Duodenal mucosa (tissue), 2 donors: ENCODE measurements around the gene PRKACB.
"Not testable (repeated sequence)": the region's sequence is repeated elsewhere in the genome, so short reads cannot be mapped to it uniquely, and the experiment has no call there.

Experiments used
- H3K27ac ChIP-seq: one replicate; pipeline ENCODE4 v1.7.0; 2013; ENCODE audit warnings: low read depth, low read length
- H3K27me3 ChIP-seq, 2 donors: one replicate each; pipeline ENCODE4 v1.7.0; 2013; ENCODE audit warnings: low read length in 2 of 2, control low read depth in 1 of 2; ENCODE audit not compliant: insufficient read depth in 2 of 2, control insufficient read depth in 1 of 2
- H3K36me3 ChIP-seq, 2 donors: one replicate each; pipeline ENCODE4 v1.7.0; 2013; ENCODE audit warnings: low read length in 2 of 2, control low read depth in 1 of 2; ENCODE audit not compliant: insufficient read depth in 2 of 2, control insufficient read depth in 1 of 2
- H3K4me1 ChIP-seq, 2 donors: one replicate each; pipeline ENCODE4 v1.7.0; 2013; ENCODE audit warnings: low read length in 2 of 2, control low read depth in 1 of 2; ENCODE audit not compliant: insufficient read depth in 2 of 2, control insufficient read depth in 1 of 2
- H3K4me3 ChIP-seq, 2 donors: one replicate each; pipeline ENCODE4 v1.7.0; 2013; ENCODE audit warnings: low read length in 2 of 2, low read depth in 1 of 2
- H3K9ac ChIP-seq, 2 donors: one replicate each; pipeline ENCODE4 v1.7.0; 2013; ENCODE audit warnings: low read length in 2 of 2, low read depth in 1 of 2
- H3K9me3 ChIP-seq, 2 donors: one replicate each; pipeline ENCODE4 v1.7.0; 2013; ENCODE audit warnings: low read length in 2 of 2, control low read depth in 1 of 2; ENCODE audit not compliant: control insufficient read depth in 1 of 2

Gene PRKACB

GRCh38 chr1:84208935-84209334 is 64.9 kb downstream of the PRKACB start:
- Histone ChIP-seq H3K27ac (no peak overlapping the region), H3K9me3 (no peaks in the 10 kb centered on the region), H3K36me3 (no peaks in the 10 kb centered on the region), H3K4me1 (no peaks in the 10 kb centered on the region), H3K27me3 (no peaks in the 10 kb centered on the region), H3K4me3 (no peak overlapping the region), H3K9ac (no peak overlapping the region)

DNA sequence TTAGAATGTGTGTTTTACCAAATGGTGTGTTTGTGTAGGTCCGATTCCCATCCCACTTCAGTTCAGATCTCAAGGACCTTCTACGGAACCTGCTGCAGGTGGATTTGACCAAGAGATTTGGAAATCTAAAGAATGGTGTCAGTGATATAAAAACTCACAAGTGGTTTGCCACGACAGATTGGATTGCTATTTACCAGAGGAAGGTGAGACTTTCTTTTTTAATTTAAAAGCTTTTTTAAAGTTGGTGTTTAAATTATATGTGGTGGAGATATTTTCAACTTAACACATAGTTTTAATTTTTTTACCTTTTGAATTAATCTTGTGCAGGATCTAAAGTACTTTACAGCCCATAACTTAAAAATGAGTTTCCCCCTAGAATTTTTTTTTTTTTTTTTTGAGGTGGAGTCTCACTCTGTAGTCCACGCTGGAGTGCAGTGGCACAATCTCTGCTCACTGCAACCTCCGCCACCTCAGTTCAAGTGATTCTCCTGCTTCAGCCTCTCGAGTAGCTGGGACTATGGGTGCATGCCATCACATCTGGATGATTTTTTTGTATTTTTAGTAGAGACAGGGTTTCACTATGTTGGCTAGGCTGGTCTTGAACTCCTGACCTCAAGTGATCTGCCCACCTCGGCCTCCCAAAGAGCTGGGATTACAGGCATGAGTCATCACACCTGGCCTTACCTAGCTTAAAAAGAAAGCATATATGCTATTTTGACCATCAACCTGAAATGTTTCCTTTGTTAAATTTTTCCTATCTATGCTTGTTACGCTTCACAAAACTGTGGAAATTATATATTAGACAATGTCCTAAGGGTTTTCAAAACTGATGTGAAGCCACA is 70.3 kb downstream of the PRKACB start:
- Histone ChIP-seq H3K9ac (no peak overlapping the region), H3K36me3 (no peaks in the 10 kb centered on the region), H3K4me3 (no peak overlapping the region), H3K27me3 (no peaks in the 10 kb centered on the region), H3K27ac (no peak overlapping the region), H3K4me1 (no peaks in the 10 kb centered on the region), H3K9me3 (peaks cover 0 to under 1% of the 10 kb centered on the region in 2 donors)

DNA sequence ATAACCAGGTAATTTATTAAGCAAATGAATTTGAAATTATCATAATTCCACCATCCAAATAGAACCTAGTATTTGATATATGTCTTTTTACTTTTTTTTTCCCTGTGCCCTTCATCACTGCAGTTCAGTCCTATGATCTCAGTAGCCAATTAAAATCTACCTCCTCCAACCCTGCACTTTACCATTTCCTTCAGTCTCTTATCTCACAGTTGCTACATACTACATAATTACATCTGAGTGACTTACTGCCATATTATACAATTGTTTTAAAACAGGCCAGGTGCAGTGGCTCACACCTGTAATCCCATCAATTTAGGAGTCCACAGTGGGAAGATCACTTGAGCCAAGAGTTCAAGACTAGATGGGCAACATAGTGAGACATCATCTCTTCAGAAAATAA is 73.2 kb downstream of the PRKACB start:
- peaks cover 0 to 4% of the 10 kb centered on the region in 2 donors for H3K9me3 ChIP-seq
- H3K27me3 ChIP-seq: no peaks in the 10 kb centered on the region
- H3K4me3 ChIP-seq: no peak overlapping the region
- no peaks in the 10 kb centered on the region for H3K4me1 ChIP-seq
- H3K9ac ChIP-seq: no peak overlapping the region
- H3K36me3 ChIP-seq: no peaks in the 10 kb centered on the region
- no peak overlapping the region for H3K27ac ChIP-seq

GRCh38 chr1:84223751-84224432 is 79.8 kb downstream of the PRKACB start:
- Histone ChIP-seq H3K4me3 (no peak overlapping the region), H3K27ac (no peak overlapping the region), H3K9me3 (peaks cover 0 to 4% of the 10 kb centered on the region in 2 donors), H3K9ac (no peak overlapping the region), H3K27me3 (no peaks in the 10 kb centered on the region), H3K36me3 (no peaks in the 10 kb centered on the region), H3K4me1 (no peaks in the 10 kb centered on the region)

- H3K4me1 ChIP-seq: no peaks in the 10 kb centered on the region
- H3K27me3 ChIP-seq: no peaks in the 10 kb centered on the region
- H3K9me3 ChIP-seq: no peaks in the 10 kb centered on the region
- no peaks in the 10 kb centered on the region for H3K36me3 ChIP-seq
- H3K9ac ChIP-seq: no peak overlapping the region
- H3K4me3 ChIP-seq: no peak overlapping the region
- no peak overlapping the region for H3K27ac ChIP-seq
Measured at GRCh38 chr1:84224905-84225304, 80.8 kb downstream of the PRKACB start.

DNA sequence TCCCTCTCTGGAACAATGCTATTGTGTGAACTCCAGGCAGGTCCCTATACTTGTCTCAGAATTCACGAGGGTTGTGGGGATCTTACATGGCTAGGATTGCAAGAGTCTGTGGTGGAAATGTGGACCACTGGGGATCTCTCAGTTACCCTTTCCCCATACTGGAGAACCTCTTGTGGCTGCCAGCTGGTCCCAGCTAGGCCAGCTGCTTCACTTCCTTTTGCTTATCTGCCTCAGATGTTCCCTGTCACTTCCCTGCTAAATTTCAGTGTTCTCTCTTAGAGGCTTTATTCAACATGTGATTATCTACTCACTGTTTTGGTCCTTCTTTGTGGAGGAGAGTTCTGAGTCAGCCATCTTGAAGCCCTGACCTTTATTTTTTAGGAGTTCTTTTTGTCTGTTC is 81.6 kb downstream of the PRKACB start:
- no peak overlapping the region for H3K9ac ChIP-seq

GRCh38 chr1:84232676-84233075 is 88.6 kb downstream of the PRKACB start:
- H3K4me1 ChIP-seq, H3K27ac ChIP-seq, H3K9ac ChIP-seq, H3K9me3 ChIP-seq, H3K27me3 ChIP-seq, H3K4me3 ChIP-seq, H3K36me3 ChIP-seq: not testable (repeated sequence)

More for the DNA sequence above, 81.6 kb downstream of the PRKACB start:
- H3K27ac ChIP-seq: no peak overlapping the region
- H3K36me3 ChIP-seq: no peaks in the 10 kb centered on the region
- H3K27me3 ChIP-seq: no peaks in the 10 kb centered on the region
- no peaks in the 10 kb centered on the region for H3K9me3 ChIP-seq
- H3K4me3 ChIP-seq: no peak overlapping the region
- no peaks in the 10 kb centered on the region for H3K4me1 ChIP-seq

GRCh38 chr1:84236256-84236655 is 92.2 kb downstream of the PRKACB start:
- peaks cover 3 to 4% of the 10 kb centered on the region in 2 donors for H3K36me3 ChIP-seq
- no peaks in the 10 kb centered on the region for H3K9me3 ChIP-seq
- H3K4me1 ChIP-seq: no peaks in the 10 kb centered on the region
- no peaks in the 10 kb centered on the region for H3K27me3 ChIP-seq
- H3K4me3 ChIP-seq: no peak overlapping the region
- H3K27ac ChIP-seq: no peak overlapping the region
- H3K9ac ChIP-seq: no peak overlapping the region

DNA sequence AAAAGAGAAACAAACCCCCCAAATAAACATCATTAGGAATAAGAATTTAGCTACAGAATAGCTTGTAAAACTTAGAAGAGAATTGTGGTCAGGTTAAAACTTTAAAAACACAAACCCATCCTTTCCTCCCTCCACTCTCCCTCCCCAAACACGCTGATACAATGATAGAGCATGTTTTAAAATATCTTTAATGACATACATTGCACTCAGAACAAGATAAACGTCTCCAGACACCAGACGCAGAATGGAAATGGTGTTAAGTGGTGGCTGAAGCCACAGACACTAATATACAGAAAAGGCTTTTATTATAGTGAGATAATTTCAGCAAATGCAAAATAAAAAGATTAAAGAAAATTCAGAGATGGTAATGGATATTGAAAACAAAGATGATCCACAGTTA is 98.6 kb downstream of the PRKACB start:
- H3K36me3 ChIP-seq: peaks cover 0 to 3% of the 10 kb centered on the region in 2 donors
- H3K9me3 ChIP-seq: no peaks in the 10 kb centered on the region
- no peak overlapping the region for H3K9ac ChIP-seq
- peaks cover 0 to 7% of the 10 kb centered on the region in 2 donors for H3K4me1 ChIP-seq
- H3K27ac ChIP-seq: no peak overlapping the region
- H3K27me3 ChIP-seq: no peaks in the 10 kb centered on the region
- H3K4me3 ChIP-seq: no peak overlapping the region

DNA sequence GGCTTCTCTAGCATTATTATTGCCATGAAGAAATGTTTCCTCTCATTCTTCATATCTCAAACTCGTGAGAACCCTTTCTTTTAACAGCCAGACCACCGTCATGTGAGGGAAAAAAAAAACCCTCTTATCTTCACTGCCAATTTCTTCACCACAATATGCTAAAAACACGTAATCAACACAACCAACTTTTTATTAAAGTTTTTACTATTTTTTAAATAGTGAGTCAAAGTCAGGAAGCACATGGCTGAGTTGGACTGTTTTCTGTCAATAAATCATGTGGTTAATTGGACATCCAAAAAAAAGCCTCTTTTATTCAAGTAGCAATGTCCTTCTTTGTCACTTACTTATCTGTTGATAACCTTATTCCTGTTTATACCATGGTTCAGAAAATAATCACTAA is 101.5 kb downstream of the PRKACB start:
- H3K4me1 ChIP-seq: peaks cover 0 to 7% of the 10 kb centered on the region in 2 donors
- no peak overlapping the region for H3K27ac ChIP-seq
- H3K9ac ChIP-seq: no peak overlapping the region
- no peaks in the 10 kb centered on the region for H3K27me3 ChIP-seq
- peaks cover 0 to 1% of the 10 kb centered on the region in 2 donors for H3K9me3 ChIP-seq
- no peak overlapping the region for H3K4me3 ChIP-seq
- no peaks in the 10 kb centered on the region for H3K36me3 ChIP-seq
